ENCODE results near the gene ANKS1B.

- no peak for TF ChIP-seq POLR2AphosphoS5 (IDR thresholded peaks at IDR 0.05; ENCODE audit: low read depth, low read length)
- TF ChIP-seq, protein P1, sequence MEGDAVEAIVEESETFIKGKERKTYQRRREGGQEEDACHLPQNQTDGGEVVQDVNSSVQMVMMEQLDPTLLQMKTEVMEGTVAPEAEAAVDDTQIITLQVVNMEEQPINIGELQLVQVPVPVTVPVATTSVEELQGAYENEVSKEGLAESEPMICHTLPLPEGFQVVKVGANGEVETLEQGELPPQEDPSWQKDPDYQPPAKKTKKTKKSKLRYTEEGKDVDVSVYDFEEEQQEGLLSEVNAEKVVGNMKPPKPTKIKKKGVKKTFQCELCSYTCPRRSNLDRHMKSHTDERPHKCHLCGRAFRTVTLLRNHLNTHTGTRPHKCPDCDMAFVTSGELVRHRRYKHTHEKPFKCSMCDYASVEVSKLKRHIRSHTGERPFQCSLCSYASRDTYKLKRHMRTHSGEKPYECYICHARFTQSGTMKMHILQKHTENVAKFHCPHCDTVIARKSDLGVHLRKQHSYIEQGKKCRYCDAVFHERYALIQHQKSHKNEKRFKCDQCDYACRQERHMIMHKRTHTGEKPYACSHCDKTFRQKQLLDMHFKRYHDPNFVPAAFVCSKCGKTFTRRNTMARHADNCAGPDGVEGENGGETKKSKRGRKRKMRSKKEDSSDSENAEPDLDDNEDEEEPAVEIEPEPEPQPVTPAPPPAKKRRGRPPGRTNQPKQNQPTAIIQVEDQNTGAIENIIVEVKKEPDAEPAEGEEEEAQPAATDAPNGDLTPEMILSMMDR (IDR thresholded peaks at IDR 0.05 in 2 of 3, conservative IDR thresholded peaks at IDR 0.05 in 1 of 3; ENCODE audit: borderline replicate concordance in 1 of 3, insufficient read depth in 1 of 3, low read depth in 2 of 3, low read length in 2 of 3) = no peak
- no peak for TF ChIP-seq ZNF274 (IDR thresholded peaks at IDR 0.05; ENCODE audit: low read depth, low read length)
- TF ChIP-seq POLR2A (IDR thresholded peaks at IDR 0.05; ENCODE audit: borderline replicate concordance, extremely low read depth, insufficient read depth, insufficient read length) = no peak
- TF ChIP-seq ELF1 (IDR thresholded peaks at IDR 0.05; ENCODE audit: borderline replicate concordance, low read depth) = no peak
- TF ChIP-seq, protein P2, sequence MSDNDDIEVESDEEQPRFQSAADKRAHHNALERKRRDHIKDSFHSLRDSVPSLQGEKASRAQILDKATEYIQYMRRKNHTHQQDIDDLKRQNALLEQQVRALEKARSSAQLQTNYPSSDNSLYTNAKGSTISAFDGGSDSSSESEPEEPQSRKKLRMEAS (IDR thresholded peaks at IDR 0.05) = no peak
- TF ChIP-seq REST (IDR thresholded peaks at IDR 0.05; ENCODE audit: low read depth) = no peak
Observed at GRCh38 chr12:98823012-98823411, 1161.7 kb downstream of the ANKS1B start.

Measured in HCT116 (cell line).